Liver (tissue), 9 donors: Measurements from ENCODE around the gene CLOCK. TPM values are rescaled to one million over a fixed set of nuclear protein-coding genes. Genes with fewer than 3 reads are reported as not detected.

Experiments used
- DNase-seq: peaks from one replicate; pipeline ENCODE4 v3.0.0-alpha.2; 2017; ENCODE audit warnings: low spot score
- H3K27ac ChIP-seq, 2 donors: one replicate each; pipeline ENCODE4 v1.7.0; 2013; ENCODE audit warnings: inconsistent platforms in 2 of 2, low read length in 2 of 2, control low read depth in 1 of 2, low read depth in 1 of 2, mild to moderate bottlenecking in 1 of 2
- H3K27me3 ChIP-seq, 4 donors: one replicate each; pipeline versions ENCODE4 v1.6.1 to v1.7.0; 2013; ENCODE audit warnings: low read length in 3 of 4, inconsistent platforms in 1 of 4, mild to moderate bottlenecking in 1 of 4, moderate library complexity in 1 of 4; ENCODE audit not compliant: control insufficient read depth in 4 of 4, insufficient read depth in 4 of 4
- H3K36me3 ChIP-seq, 4 donors: one replicate each; pipeline versions ENCODE4 v1.6.1 to v1.7.0; 2013; ENCODE audit warnings: low read length in 3 of 4, mild to moderate bottlenecking in 3 of 4, low read depth in 1 of 4, moderate library complexity in 1 of 4; ENCODE audit not compliant: control insufficient read depth in 4 of 4, insufficient read depth in 3 of 4
- H3K4me1 ChIP-seq, 4 donors: one replicate each; pipeline versions ENCODE4 v1.6.1 to v1.7.0; 2013; ENCODE audit warnings: low read length in 3 of 4, mild to moderate bottlenecking in 3 of 4, moderate library complexity in 1 of 4; ENCODE audit not compliant: control insufficient read depth in 4 of 4, insufficient read depth in 4 of 4
- H3K4me3 ChIP-seq, 3 donors: one replicate each; pipeline versions ENCODE4 v1.6.1 to v1.7.0; 2013; ENCODE audit warnings: low read length in 3 of 3, control low read depth in 1 of 3, low read depth in 1 of 3, mild to moderate bottlenecking in 1 of 3
- H3K9ac ChIP-seq, 2 donors: one replicate each; pipeline ENCODE4 v1.7.0; 2013; ENCODE audit warnings: low read length in 2 of 2, mild to moderate bottlenecking in 2 of 2, moderate library complexity in 2 of 2, control low read depth in 1 of 2, low read depth in 1 of 2
- H3K9me3 ChIP-seq, 4 donors: one replicate each; pipeline versions ENCODE4 v1.6.1 to v1.7.0; 2013; ENCODE audit warnings: low read length in 3 of 4; ENCODE audit not compliant: control insufficient read depth in 4 of 4
- EGR1 ChIP-seq, 2 donors: IDR thresholded peaks; 2 replicates each; pipeline ENCODE4 v1.6.1; 2016 to 2018; ENCODE audit warnings: antibody characterized with exemption in 2 of 2, low read depth in 2 of 2
- FOXA1 ChIP-seq: IDR thresholded peaks from 2 replicates; pipeline ENCODE4 v1.6.1; 2016; ENCODE audit warnings: antibody characterized with exemption
- FOXA2 ChIP-seq: IDR thresholded peaks from 2 replicates; pipeline ENCODE4 v1.6.1; 2016; ENCODE audit warnings: antibody characterized with exemption
- GABPA ChIP-seq, 2 donors: IDR thresholded peaks in 1 of 2; conservative IDR thresholded peaks in 1 of 2; 2 replicates each; pipeline ENCODE4 v1.6.1; 2016; ENCODE audit warnings: antibody characterized with exemption in 2 of 2, mild to moderate bottlenecking in 1 of 2, moderate library complexity in 1 of 2
- HNF4A ChIP-seq, 2 donors: conservative IDR thresholded peaks; 2 replicates each; pipeline ENCODE4 v1.6.1; 2016; ENCODE audit warnings: antibody characterized with exemption in 2 of 2, mild to moderate bottlenecking in 2 of 2
- HNF4G ChIP-seq: IDR thresholded peaks from 2 replicates; pipeline ENCODE4 v1.6.1; 2016; ENCODE audit warnings: antibody characterized with exemption
- JUND ChIP-seq, 2 donors: IDR thresholded peaks; 2 replicates each; pipeline ENCODE4 v1.6.1; 2016; ENCODE audit warnings: antibody characterized with exemption in 2 of 2
- NR2F2 ChIP-seq: IDR thresholded peaks from 2 replicates; pipeline ENCODE4 v1.6.1; 2016; ENCODE audit warnings: antibody characterized with exemption
- RAD21 ChIP-seq, 2 donors: IDR thresholded peaks; 2 replicates each; pipeline ENCODE4 v1.6.1; 2016; ENCODE audit warnings: antibody characterized with exemption in 2 of 2, mild to moderate bottlenecking in 2 of 2
- RXRA ChIP-seq, 2 donors: IDR thresholded peaks; 2 replicates each; pipeline ENCODE4 v1.6.1; 2017 to 2018; ENCODE audit warnings: antibody characterized with exemption in 2 of 2, mild to moderate bottlenecking in 1 of 2
- SP1 ChIP-seq: IDR thresholded peaks from 2 replicates; pipeline ENCODE4 v1.6.1; 2018; ENCODE audit warnings: antibody characterized with exemption, mild to moderate bottlenecking
- TAF1 ChIP-seq: conservative IDR thresholded peaks from 2 replicates; pipeline ENCODE4 v1.6.1; 2016; ENCODE audit warnings: antibody characterized with exemption, mild to moderate bottlenecking
- YY1 ChIP-seq: IDR thresholded peaks from 2 replicates; pipeline ENCODE4 v1.6.1; 2016; ENCODE audit warnings: antibody characterized with exemption, mild to moderate bottlenecking
- WGBS: extraction: QIAGEN DNeasy Blood & Tissue Kit; methylation state at CpG from one replicate; pipeline ENCODE4 v1.1.7; 2013; 5-methylcytosine and 5-hydroxymethylcytosine counted together
- polyA plus RNA-seq, 2 donors: library from polyadenylated mRNA; stranded (reverse) in 1 of 2; unstranded in 1 of 2; fragments of 200-250 nt in 1 of 2; fragments of >200 nt in 1 of 2; fragmentation: Nextera tagmentation in 1 of 2; extraction: Ambion mirVana in 1 of 2; gene quantifications; one replicate each; pipeline versions ENCODE4 v1.2.1 to v1.2.3, GENCODE V29; 2013 to 2015
- total RNA-seq, 2 donors: library from RNA; depleted of rRNA; stranded (reverse); fragments of >200 nt; gene quantifications; one replicate each; pipeline ENCODE4 v1.2.3, GENCODE V29; 2014
- TF ChIP-seq, protein P1 (sequence below): fragments of 150-350 bp; IDR thresholded peaks from 2 replicates; pipeline ENCODE4 v1.5.1; 2017; ENCODE audit warnings: improper control_type of control experiment, low read depth, low read length; ENCODE audit not compliant: missing input control
- TF ChIP-seq, protein P2 (sequence below): IDR thresholded peaks from 2 replicates; pipeline ENCODE4 v1.6.1; 2016; ENCODE audit warnings: antibody characterized with exemption
- TF ChIP-seq, protein P3 (sequence below): IDR thresholded peaks from 2 replicates; pipeline ENCODE4 v1.6.1; 2016; ENCODE audit warnings: antibody characterized with exemption
- TF ChIP-seq, protein P4 (sequence below): IDR thresholded peaks from 2 replicates; pipeline ENCODE4 v1.6.1; 2016; ENCODE audit warnings: antibody characterized with exemption
- donor health status: healthy.
- donor health status: healthy.
- donor health status: healthy.
- donor health status: healthy.
- donor health status: healthy.

Gene CLOCK
- total and polyA plus RNA-seq, 4 donors: 5.1 to 19.4 (median 6.1) TPM

DNA sequence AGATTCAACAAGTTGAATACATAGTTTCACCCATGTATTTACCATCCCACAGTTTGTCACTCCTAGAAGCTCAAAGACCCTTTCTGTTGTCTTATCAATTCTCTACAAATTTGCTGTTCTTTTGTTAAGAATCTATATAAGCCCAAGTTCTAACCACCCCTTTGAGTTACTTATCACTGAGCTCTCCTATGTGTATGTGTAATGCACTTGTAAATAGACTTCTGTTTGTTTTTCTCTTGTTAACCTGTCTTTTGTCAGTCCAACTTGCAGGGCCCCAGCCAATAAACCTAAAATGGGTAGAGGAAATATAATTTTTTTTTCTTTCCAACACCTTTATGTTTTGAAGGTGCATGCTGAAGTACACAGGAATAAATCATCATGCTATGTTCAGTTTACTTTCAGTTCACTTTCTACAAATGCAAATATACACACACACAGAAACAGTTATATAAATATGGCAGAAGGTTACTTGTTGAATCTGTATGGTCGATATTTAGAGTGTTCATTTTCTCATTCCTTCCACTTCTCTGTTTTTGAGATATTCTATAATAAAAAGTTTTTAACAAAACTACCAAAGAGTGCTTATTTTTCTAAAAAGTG lies 22.3 kb upstream of the CLOCK start:
- Histone ChIP-seq H3K4me1 (no peaks in the 10 kb centered on the region), H3K4me3 (no peak overlapping the region), H3K27me3 (peaks cover 0 to 2% (median 0%) of the 10 kb centered on the region in 4 donors), H3K36me3 (no peaks in the 10 kb centered on the region), H3K9me3 (no peaks in the 10 kb centered on the region), H3K27ac (no peak overlapping the region), H3K9ac (no peak overlapping the region)
- TF ChIP-seq FOXA1 (no peak), RXRA (IDR thresholded peaks at IDR 0.05) (no peak), RAD21 (IDR thresholded peaks at IDR 0.05) (no peak), HNF4A (conservative IDR thresholded peaks at IDR 0.05) (no peak), HNF4G (no peak), GABPA (IDR thresholded peaks at IDR 0.05 in 1 of 2, conservative IDR thresholded peaks at IDR 0.05 in 1 of 2) (no peak), SP1 (no peak), EGR1 (IDR thresholded peaks at IDR 0.05; ENCODE audit: low read depth in 2 of 2) (no peak), YY1 (no peak), FOXA2 (no peak), NR2F2 (no peak), TAF1 (no peak), JUND (IDR thresholded peaks at IDR 0.05) (no peak)
- TF ChIP-seq, protein P1, sequence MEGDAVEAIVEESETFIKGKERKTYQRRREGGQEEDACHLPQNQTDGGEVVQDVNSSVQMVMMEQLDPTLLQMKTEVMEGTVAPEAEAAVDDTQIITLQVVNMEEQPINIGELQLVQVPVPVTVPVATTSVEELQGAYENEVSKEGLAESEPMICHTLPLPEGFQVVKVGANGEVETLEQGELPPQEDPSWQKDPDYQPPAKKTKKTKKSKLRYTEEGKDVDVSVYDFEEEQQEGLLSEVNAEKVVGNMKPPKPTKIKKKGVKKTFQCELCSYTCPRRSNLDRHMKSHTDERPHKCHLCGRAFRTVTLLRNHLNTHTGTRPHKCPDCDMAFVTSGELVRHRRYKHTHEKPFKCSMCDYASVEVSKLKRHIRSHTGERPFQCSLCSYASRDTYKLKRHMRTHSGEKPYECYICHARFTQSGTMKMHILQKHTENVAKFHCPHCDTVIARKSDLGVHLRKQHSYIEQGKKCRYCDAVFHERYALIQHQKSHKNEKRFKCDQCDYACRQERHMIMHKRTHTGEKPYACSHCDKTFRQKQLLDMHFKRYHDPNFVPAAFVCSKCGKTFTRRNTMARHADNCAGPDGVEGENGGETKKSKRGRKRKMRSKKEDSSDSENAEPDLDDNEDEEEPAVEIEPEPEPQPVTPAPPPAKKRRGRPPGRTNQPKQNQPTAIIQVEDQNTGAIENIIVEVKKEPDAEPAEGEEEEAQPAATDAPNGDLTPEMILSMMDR: no peak
- TF ChIP-seq, protein P2, sequence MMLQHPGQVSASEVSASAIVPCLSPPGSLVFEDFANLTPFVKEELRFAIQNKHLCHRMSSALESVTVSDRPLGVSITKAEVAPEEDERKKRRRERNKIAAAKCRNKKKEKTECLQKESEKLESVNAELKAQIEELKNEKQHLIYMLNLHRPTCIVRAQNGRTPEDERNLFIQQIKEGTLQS: no peak
- TF ChIP-seq, protein P3, sequence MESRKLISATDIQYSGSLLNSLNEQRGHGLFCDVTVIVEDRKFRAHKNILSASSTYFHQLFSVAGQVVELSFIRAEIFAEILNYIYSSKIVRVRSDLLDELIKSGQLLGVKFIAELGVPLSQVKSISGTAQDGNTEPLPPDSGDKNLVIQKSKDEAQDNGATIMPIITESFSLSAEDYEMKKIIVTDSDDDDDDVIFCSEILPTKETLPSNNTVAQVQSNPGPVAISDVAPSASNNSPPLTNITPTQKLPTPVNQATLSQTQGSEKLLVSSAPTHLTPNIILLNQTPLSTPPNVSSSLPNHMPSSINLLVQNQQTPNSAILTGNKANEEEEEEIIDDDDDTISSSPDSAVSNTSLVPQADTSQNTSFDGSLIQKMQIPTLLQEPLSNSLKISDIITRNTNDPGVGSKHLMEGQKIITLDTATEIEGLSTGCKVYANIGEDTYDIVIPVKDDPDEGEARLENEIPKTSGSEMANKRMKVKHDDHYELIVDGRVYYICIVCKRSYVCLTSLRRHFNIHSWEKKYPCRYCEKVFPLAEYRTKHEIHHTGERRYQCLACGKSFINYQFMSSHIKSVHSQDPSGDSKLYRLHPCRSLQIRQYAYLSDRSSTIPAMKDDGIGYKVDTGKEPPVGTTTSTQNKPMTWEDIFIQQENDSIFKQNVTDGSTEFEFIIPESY: no peak
- TF ChIP-seq, protein P4, sequence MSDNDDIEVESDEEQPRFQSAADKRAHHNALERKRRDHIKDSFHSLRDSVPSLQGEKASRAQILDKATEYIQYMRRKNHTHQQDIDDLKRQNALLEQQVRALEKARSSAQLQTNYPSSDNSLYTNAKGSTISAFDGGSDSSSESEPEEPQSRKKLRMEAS: no peak
- 78% methylated on average over 1 of the region's 1 CpG for WGBS
- DNase-seq: no peak

DNA sequence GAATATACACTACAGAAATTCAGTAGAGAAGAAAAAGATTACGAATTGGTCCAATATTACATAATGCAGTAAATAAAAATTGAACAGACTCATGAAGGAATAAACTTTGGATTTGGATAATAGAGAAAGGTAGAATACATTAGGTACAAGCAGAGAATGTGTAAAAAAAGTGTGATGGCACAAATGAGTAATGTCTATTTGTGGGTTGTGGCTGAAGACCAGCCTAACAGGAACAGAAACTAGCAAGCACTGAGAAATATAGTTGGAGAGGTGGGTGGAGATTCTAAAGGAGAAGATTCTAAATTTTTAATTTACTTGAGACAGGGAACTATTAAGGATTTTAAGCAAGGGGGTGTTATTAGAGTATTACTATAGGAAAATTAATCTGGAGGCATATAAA lies 15.2 kb upstream of the CLOCK start:
- Histone ChIP-seq H3K4me3 (no peak overlapping the region), H3K4me1 (no peaks in the 10 kb centered on the region), H3K9ac (no peak overlapping the region), H3K36me3 (no peaks in the 10 kb centered on the region), H3K27me3 (no peaks in the 10 kb centered on the region), H3K9me3 (no peaks in the 10 kb centered on the region), H3K27ac (no peak overlapping the region)
- WGBS: 76% methylated on average over 1 of the region's 1 CpG
- DNase-seq: no peak
- TF ChIP-seq, protein P3: no peak
- no peak for TF ChIP-seq HNF4G
- no peak for TF ChIP-seq FOXA2
- no peak for TF ChIP-seq RAD21 (IDR thresholded peaks at IDR 0.05)
- no peak for TF ChIP-seq TAF1
- TF ChIP-seq SP1: no peak
- TF ChIP-seq, protein P4: no peak
